ENCODE data around the gene PTGDR2.

DNA sequence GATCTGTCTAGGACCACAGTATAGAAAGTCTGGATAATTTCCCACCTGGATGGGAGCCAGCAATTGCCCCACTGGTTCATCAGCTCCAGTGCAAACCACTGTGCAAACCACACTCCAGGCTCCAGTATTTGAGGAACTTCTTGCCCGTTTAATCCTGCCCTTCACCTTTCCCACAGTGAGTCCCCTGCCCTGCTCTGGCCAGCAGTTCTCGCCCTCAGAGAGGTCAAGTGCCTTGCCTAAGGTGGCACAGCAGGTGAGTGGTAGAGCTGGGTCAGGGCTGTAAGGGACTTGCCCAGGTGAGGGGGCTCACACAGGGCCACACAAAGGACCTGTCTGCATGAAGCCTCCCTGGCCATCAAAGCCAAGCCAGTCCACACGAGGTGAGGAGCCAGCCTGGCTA is 46.5 kb downstream of the PTGDR2 start:
- TF ChIP-seq RAD21 (IDR thresholded peaks at IDR 0.05; ENCODE audit: low read depth) (no peak), REST (IDR thresholded peaks at IDR 0.05; ENCODE audit: low read depth) (no peak), YY1 (IDR thresholded peaks at IDR 0.05; ENCODE audit: low read depth) (no peak), TAF1 (IDR thresholded peaks at IDR 0.05; ENCODE audit: low read depth) (no peak), CEBPB (IDR thresholded peaks at IDR 0.05) (no peak)
